Measurements from ENCODE around the gene LNP1. TPM values are rescaled to one million over a fixed set of nuclear protein-coding genes. Genes with fewer than 3 reads are reported as not detected.

Gene LNP1
- total and polyA plus RNA-seq, 2 of the 13 experiments (the other 11 are each of a cell fraction or from before 2014, with no cell fraction given), result 3.6 to 7.0 TPM

GRCh38 chr3:100492059-100493006 lies 91.0 kb downstream of the LNP1 start, which contains the start of gene TMEM45A (continued):
- TF ChIP-seq ZNF329 (CRISPR knock-in tag; IDR thresholded peaks at IDR 0.05; ENCODE audit: low read depth) (peak; percentile 58; the same call in 1 of the 2 replicates), ZNF710 (CRISPR knock-in tag; IDR thresholded peaks at IDR 0.05; ENCODE audit: borderline replicate concordance) (peak; percentile 22; the same call in 1 of the 2 replicates), ZNF713 (CRISPR knock-in tag; IDR thresholded peaks at IDR 0.05) (no peak), ZNF629 (CRISPR knock-in tag; conservative IDR thresholded peaks at IDR 0.05) (0 out of 2 replicates have a peak, but pooled peaks have one; percentile 18), ZZZ3 (CRISPR knock-in tag; IDR thresholded peaks at IDR 0.05; ENCODE audit: borderline replicate concordance) (peak; percentile 89; the same call in 1 of the 2 replicates), ZNF136 (CRISPR knock-in tag; IDR thresholded peaks at IDR 0.05; ENCODE audit: low read depth) (peak; percentile 67; the same call in 1 of the 2 replicates), MAFK (conservative IDR thresholded peaks at IDR 0.05 in 1 of 2, IDR thresholded peaks at IDR 0.05 in 1 of 2; ENCODE audit: low read length in 2 of 2) (no peak), AKNA (CRISPR knock-in tag; IDR thresholded peaks at IDR 0.05; ENCODE audit: borderline replicate concordance) (no peak), ZNF205 (CRISPR knock-in tag; IDR thresholded peaks at IDR 0.05) (0 out of 2 replicates have a peak, but pooled peaks have one; percentile 45), ZNF878 (CRISPR knock-in tag; IDR thresholded peaks at IDR 0.05) (peak; percentile 74; the same call in 1 of the 2 replicates), MIER2 (CRISPR knock-in tag; IDR thresholded peaks at IDR 0.05) (no peak; the same call in none of the 2 replicates), MXI1 (IDR thresholded peaks at IDR 0.05; ENCODE audit: borderline replicate concordance, low read depth, low read length) (peak; percentile 33; the same call in 1 of the 3 replicates), ZNF780A (CRISPR knock-in tag; IDR thresholded peaks at IDR 0.05) (no peak), THAP9 (CRISPR knock-in tag; IDR thresholded peaks at IDR 0.05; ENCODE audit: borderline replicate concordance) (peak; percentile 76; the same call in 1 of the 2 replicates), THAP8 (CRISPR knock-in tag; IDR thresholded peaks at IDR 0.05; ENCODE audit: borderline replicate concordance) (peak; percentile 48; the same call in 1 of the 2 replicates), ARID2 (CRISPR knock-in tag; IDR thresholded peaks at IDR 0.05; ENCODE audit: borderline replicate concordance) (no peak), MAFG (CRISPR knock-in tag; IDR thresholded peaks at IDR 0.05) (no peak)
